ENCODE measurements around the gene PKP4.

Gene PKP4

GRCh38 chr2:158647436-158648231 lies 190.9 kb downstream of the PKP4 start:
- DNase-seq (ENCODE audit: low read depth): no peak

GRCh38 chr2:158649846-158650245 lies 193.1 kb downstream of the PKP4 start:
- no peak for DNase-seq (ENCODE audit: low read depth)

GRCh38 chr2:158650646-158651357 lies 194.1 kb downstream of the PKP4 start:
- no peak for DNase-seq (ENCODE audit: low read depth)

- no peak for DNase-seq (ENCODE audit: low read depth)
Observed at GRCh38 chr2:158651358-158652057, 194.8 kb downstream of the PKP4 start.

GRCh38 chr2:158655628-158656027 lies 198.9 kb downstream of the PKP4 start:
- no peak for DNase-seq (ENCODE audit: low read depth)

- no peak for DNase-seq (ENCODE audit: low read depth)
Observed at GRCh38 chr2:158656492-158657229, 199.9 kb downstream of the PKP4 start.

- DNase-seq (ENCODE audit: low read depth): no peak
Observed at GRCh38 chr2:158658396-158658795, 201.6 kb downstream of the PKP4 start.

- no peak for DNase-seq (ENCODE audit: low read depth)
Observed at GRCh38 chr2:158659483-158659882, 202.7 kb downstream of the PKP4 start.

GRCh38 chr2:158661231-158661630 lies 204.5 kb downstream of the PKP4 start:
- no peak for DNase-seq (ENCODE audit: low read depth)

- no peak for DNase-seq (ENCODE audit: low read depth)
Observed at GRCh38 chr2:158662421-158662820, 205.7 kb downstream of the PKP4 start.

GRCh38 chr2:158663796-158664195 lies 207.0 kb downstream of the PKP4 start:
- no peak for DNase-seq (ENCODE audit: low read depth)

GRCh38 chr2:158664987-158665386 lies 208.2 kb downstream of the PKP4 start:
- no peak for DNase-seq (ENCODE audit: low read depth)

- DNase-seq (ENCODE audit: low read depth): no peak
Observed at GRCh38 chr2:158665536-158666302, 209.0 kb downstream of the PKP4 start.

GRCh38 chr2:158666969-158667368 lies 210.2 kb downstream of the PKP4 start:
- DNase-seq (ENCODE audit: low read depth): no peak

- no peak for DNase-seq (ENCODE audit: low read depth)
Observed at GRCh38 chr2:158667586-158667985, 210.8 kb downstream of the PKP4 start.

- no peak for DNase-seq (ENCODE audit: low read depth)
Observed at GRCh38 chr2:158668001-158668765, 211.4 kb downstream of the PKP4 start.

GRCh38 chr2:158670292-158670691 lies 213.5 kb downstream of the PKP4 start:
- DNase-seq (ENCODE audit: low read depth): no peak

- no peak for DNase-seq (ENCODE audit: low read depth)
Observed at GRCh38 chr2:158671360-158672245, 214.9 kb downstream of the PKP4 start.

- no peak for DNase-seq (ENCODE audit: low read depth)
Observed at GRCh38 chr2:158676295-158676694, 219.5 kb downstream of the PKP4 start.

- no peak for DNase-seq (ENCODE audit: low read depth)
Observed at GRCh38 chr2:158676696-158677095, 219.9 kb downstream of the PKP4 start.

Measured in HS-27A (cell line).